ENCODE measurements around the gene ARHGEF40. TPM values are rescaled to one million over a fixed set of nuclear protein-coding genes. Genes with fewer than 3 reads are reported as not detected.

ARHGEF40 gene
- total RNA-seq, 1 experiment from 2014 or later: 71.4 TPM

DNA sequence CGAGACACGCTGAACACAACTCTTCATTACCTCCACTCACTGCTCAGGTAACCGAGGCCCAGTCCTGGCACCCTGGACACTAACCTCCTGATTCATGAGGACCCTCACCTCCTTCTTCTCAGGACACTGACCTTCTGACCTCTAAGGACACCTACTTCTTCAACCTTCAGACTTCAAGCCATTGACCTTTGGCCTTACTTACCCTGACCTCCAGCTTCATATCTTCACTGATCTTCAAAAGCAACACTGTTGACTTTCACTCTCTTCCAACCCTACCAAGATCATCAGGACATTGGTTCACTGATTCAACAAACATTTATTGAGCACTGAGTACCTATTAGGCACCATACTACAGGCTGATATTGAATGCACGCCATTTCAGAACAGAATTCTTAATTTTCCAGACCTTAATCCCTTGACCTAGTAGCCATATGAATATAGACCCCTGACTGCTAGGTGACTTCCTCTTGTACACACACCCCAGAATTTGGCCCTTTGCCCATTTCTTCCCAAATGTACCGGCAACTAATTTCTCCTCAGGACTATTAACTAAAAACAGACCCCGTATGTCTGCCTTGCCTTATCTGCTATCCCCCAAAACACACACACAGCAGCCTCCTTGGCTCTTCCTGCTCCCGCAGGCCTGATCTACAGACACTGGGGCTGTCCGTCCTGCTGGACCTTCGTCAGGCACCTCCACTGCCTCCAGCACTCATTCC, 5.8 kb downstream of the ARHGEF40 start:
- Histone ChIP-seq H4K5ac (ENCODE audit: insufficient read length, low read depth, low read length) (no peak overlapping the region), H4K20me1 (ENCODE audit: control insufficient read depth, insufficient read depth, insufficient read length) (no peaks in the 10 kb centered on the region), H3K18ac (ENCODE audit: insufficient read length, low read depth, low read length) (no peak overlapping the region), H2BK20ac (ENCODE audit: low read depth, low read length, poor library complexity, severe bottlenecking) (no peak overlapping the region), H3K14ac (ENCODE audit: insufficient read depth, low read length) (no peak overlapping the region), H2BK120ac (ENCODE audit: low read depth, low read length, poor library complexity, severe bottlenecking) (no peak overlapping the region), H3K79me2 (ENCODE audit: insufficient read depth, low read length) (no peaks in the 10 kb centered on the region), H4K91ac (ENCODE audit: insufficient read length, low read depth, low read length) (no peak overlapping the region), H2BK5ac (ENCODE audit: insufficient read length, low read length) (no peak overlapping the region), H3K23me2 (ENCODE audit: insufficient read length, low read depth, low read length, poor library complexity, severe bottlenecking) (peaks cover 11% of the 10 kb centered on the region), H3K27me3 (ENCODE audit: insufficient read depth, low read length) (no peaks in the 10 kb centered on the region), H3T11ph (ENCODE audit: low read length) (no peak overlapping the region), H2BK12ac (ENCODE audit: insufficient read length, low read depth, low read length) (no peak overlapping the region), H3K23ac (ENCODE audit: insufficient read length, low read depth, low read length) (no peak overlapping the region), H2BK15ac (ENCODE audit: low read depth, low read length) (no peak overlapping the region), H4K8ac (replicated peaks; ENCODE audit: insufficient read length, low read depth, low read length) (no peak overlapping the region), H2AK5ac (ENCODE audit: insufficient read length, low read length) (no peak overlapping the region), H2AFZ (ENCODE audit: low read length) (no peak overlapping the region), H3K4me1 (ENCODE audit: insufficient read depth, low read length) (peaks cover 4% of the 10 kb centered on the region; the same call in 1 of the 2 replicates), H3K79me1 (ENCODE audit: insufficient read depth, low read depth, low read length, poor library complexity, severe bottlenecking) (no peaks in the 10 kb centered on the region), H3K4me2 (ENCODE audit: insufficient read depth, insufficient read length, low read length) (no peak overlapping the region), H3K4ac (ENCODE audit: low read depth, low read length) (no peak overlapping the region), H3K9ac (ENCODE audit: extremely low read depth, insufficient read length, low read length) (no peak overlapping the region), H3K27ac (ENCODE audit: insufficient read length, low read depth, low read length) (no peak overlapping the region), H3K9me3 (ENCODE audit: control insufficient read depth, low read depth, low read length) (no peaks in the 10 kb centered on the region), H3K56ac (ENCODE audit: insufficient read length, low read depth, low read length) (no peak overlapping the region)
- Mint-ChIP-seq H3K4me3 (no peak overlapping the region), H3K9me3 (no peaks in the 10 kb centered on the region), H3K4me1 (peaks cover 15 to 16% of the 10 kb centered on the region in 2 experiments), H3K36me3 (ENCODE audit: insufficient read depth in 1 of 3, low read depth in 3 of 3) (peaks cover 57 to 86% (median 80%) of the 10 kb centered on the region in 3 experiments), H3K27ac (no peak overlapping the region; a peak in 1 of 7 replicates), H3K27me3 (ENCODE audit: low read depth) (no peaks in the 10 kb centered on the region; the same call in 1 of the 2 replicates)
- TF ChIP-seq, protein P1, sequence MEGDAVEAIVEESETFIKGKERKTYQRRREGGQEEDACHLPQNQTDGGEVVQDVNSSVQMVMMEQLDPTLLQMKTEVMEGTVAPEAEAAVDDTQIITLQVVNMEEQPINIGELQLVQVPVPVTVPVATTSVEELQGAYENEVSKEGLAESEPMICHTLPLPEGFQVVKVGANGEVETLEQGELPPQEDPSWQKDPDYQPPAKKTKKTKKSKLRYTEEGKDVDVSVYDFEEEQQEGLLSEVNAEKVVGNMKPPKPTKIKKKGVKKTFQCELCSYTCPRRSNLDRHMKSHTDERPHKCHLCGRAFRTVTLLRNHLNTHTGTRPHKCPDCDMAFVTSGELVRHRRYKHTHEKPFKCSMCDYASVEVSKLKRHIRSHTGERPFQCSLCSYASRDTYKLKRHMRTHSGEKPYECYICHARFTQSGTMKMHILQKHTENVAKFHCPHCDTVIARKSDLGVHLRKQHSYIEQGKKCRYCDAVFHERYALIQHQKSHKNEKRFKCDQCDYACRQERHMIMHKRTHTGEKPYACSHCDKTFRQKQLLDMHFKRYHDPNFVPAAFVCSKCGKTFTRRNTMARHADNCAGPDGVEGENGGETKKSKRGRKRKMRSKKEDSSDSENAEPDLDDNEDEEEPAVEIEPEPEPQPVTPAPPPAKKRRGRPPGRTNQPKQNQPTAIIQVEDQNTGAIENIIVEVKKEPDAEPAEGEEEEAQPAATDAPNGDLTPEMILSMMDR (conservative IDR thresholded peaks at IDR 0.05): no peak
- no peak for DNase-seq
- no CpG with 5 or more reads among the region's 9 CpGs for WGBS (ENCODE audit: extremely low coverage, insufficient read length, low lambda C conversion rate)
